ENCODE measurements around the gene SPACA5.

Gene SPACA5

GRCh38 chrX:47991263-47992094 is 15.3 kb upstream of the SPACA5 start:
- no peaks in the 10 kb centered on the region for H3K9me3 ChIP-seq

GRCh38 chrX:47992095-47992380 is 14.8 kb upstream of the SPACA5 start:
- H3K9me3 ChIP-seq: no peaks in the 10 kb centered on the region
- no peaks in the 10 kb centered on the region for H3K27me3 ChIP-seq
- peaks cover 4% of the 10 kb centered on the region; the same call in 1 of the 2 replicates for H3K36me3 ChIP-seq
- no peak for DNase-seq
- TF ChIP-seq CTCF (IDR thresholded peaks at IDR 0.05; ENCODE audit: low read depth, low read length): no peak
- no peak overlapping the region for H3K4me3 ChIP-seq (ENCODE audit: low read depth, low read length)
- no peaks in the 10 kb centered on the region for H3K4me1 ChIP-seq

More at GRCh38 chrX:47991263-47992094, 15.3 kb upstream of the SPACA5 start:
- Histone ChIP-seq H3K4me3 (ENCODE audit: low read depth, low read length) (no peak overlapping the region), H3K4me1 (no peaks in the 10 kb centered on the region), H3K36me3 (peaks cover 4% of the 10 kb centered on the region; the same call in 1 of the 2 replicates), H3K27me3 (no peaks in the 10 kb centered on the region)
- no peak for DNase-seq
- no peak for TF ChIP-seq CTCF (IDR thresholded peaks at IDR 0.05; ENCODE audit: low read depth, low read length)

- Histone ChIP-seq H3K9me3 (no peaks in the 10 kb centered on the region), H3K4me1 (no peaks in the 10 kb centered on the region), H3K36me3 (no peaks in the 10 kb centered on the region), H3K27me3 (no peaks in the 10 kb centered on the region), H3K4me3 (ENCODE audit: low read depth, low read length) (no peak overlapping the region)
- no peak for DNase-seq
- TF ChIP-seq CTCF (IDR thresholded peaks at IDR 0.05; ENCODE audit: low read depth, low read length): no peak
Observed at GRCh38 chrX:47992669-47993068, 14.1 kb upstream of the SPACA5 start.

- H3K4me1 ChIP-seq: no peaks in the 10 kb centered on the region
- no peak for DNase-seq
- no peaks in the 10 kb centered on the region for H3K27me3 ChIP-seq
- no peak overlapping the region for H3K4me3 ChIP-seq (ENCODE audit: low read depth, low read length)
- TF ChIP-seq CTCF (IDR thresholded peaks at IDR 0.05; ENCODE audit: low read depth, low read length): no peak
- no peaks in the 10 kb centered on the region for H3K9me3 ChIP-seq
- no peaks in the 10 kb centered on the region for H3K36me3 ChIP-seq
Observed at GRCh38 chrX:48001260-48001659, 5.5 kb upstream of the SPACA5 start.

- no peaks in the 10 kb centered on the region for H3K9me3 ChIP-seq
- no peaks in the 10 kb centered on the region for H3K4me1 ChIP-seq
- H3K4me3 ChIP-seq (ENCODE audit: low read depth, low read length): no peak overlapping the region
- DNase-seq: no peak
- no peak for TF ChIP-seq CTCF (IDR thresholded peaks at IDR 0.05; ENCODE audit: low read depth, low read length)
- no peaks in the 10 kb centered on the region for H3K27me3 ChIP-seq
- H3K36me3 ChIP-seq: no peaks in the 10 kb centered on the region
Observed at GRCh38 chrX:48002319-48002718, 4.5 kb upstream of the SPACA5 start.

GRCh38 chrX:48002929-48003328 is 3.9 kb upstream of the SPACA5 start:
- no peak for DNase-seq
- H3K9me3 ChIP-seq: no peaks in the 10 kb centered on the region
- TF ChIP-seq CTCF (IDR thresholded peaks at IDR 0.05; ENCODE audit: low read depth, low read length): no peak
- peak overlapping the region; percentile 83 for H3K4me3 ChIP-seq (ENCODE audit: low read depth, low read length)
- no peaks in the 10 kb centered on the region for H3K36me3 ChIP-seq
- no peaks in the 10 kb centered on the region for H3K27me3 ChIP-seq
- no peaks in the 10 kb centered on the region for H3K4me1 ChIP-seq
